GM21786 (cell line): ENCODE results near the gene CNIH2.
"Not testable (repeated sequence)": the region's sequence is repeated elsewhere in the genome, so short reads cannot be mapped to it uniquely, and the experiment has no call there.

Source experiments
- ATAC-seq: cut with Tn5 transposase; IDR thresholded peaks from one replicate; pipeline ENCODE4 v1.9.1; 2021; ENCODE audit not compliant: unreplicated experiment

Gene CNIH2

GRCh38 chr11:66277471-66278362, at the start of gene CNIH2:
Gene CNIH2, plus strand, starts transcription at chr11:66278175. Its CDS starts 282 bp downstream, at chr11:66278457.
- no peak for ATAC-seq

GRCh38 chr11:66228521-66228920, 49.5 kb upstream of the CNIH2 start:
- ATAC-seq: no peak

GRCh38 chr11:66230156-66230555, 47.8 kb upstream of the CNIH2 start:
- ATAC-seq: no peak

- ATAC-seq: no peak
These were observed 47.0 kb upstream of the CNIH2 start for GRCh38 chr11:66230978-66231377.

- no peak for ATAC-seq
These were observed 46.4 kb upstream of the CNIH2 start for GRCh38 chr11:66231561-66231960.

GRCh38 chr11:66232769-66233168, 45.2 kb upstream of the CNIH2 start:
- no peak for ATAC-seq

- no peak for ATAC-seq
These were observed 44.7 kb upstream of the CNIH2 start for GRCh38 chr11:66233301-66233700.

- ATAC-seq: no peak
These were observed 42.8 kb upstream of the CNIH2 start for GRCh38 chr11:66235141-66235540.

GRCh38 chr11:66237867-66238266, 40.1 kb upstream of the CNIH2 start:
- no peak for ATAC-seq

GRCh38 chr11:66238786-66239413, 39.1 kb upstream of the CNIH2 start:
- ATAC-seq: no peak

GRCh38 chr11:66239511-66239910, 38.5 kb upstream of the CNIH2 start:
- no peak for ATAC-seq

- no peak for ATAC-seq
These were observed 37.8 kb upstream of the CNIH2 start for GRCh38 chr11:66239998-66240780.

- no peak for ATAC-seq
These were observed 37.2 kb upstream of the CNIH2 start for GRCh38 chr11:66240781-66241136.

GRCh38 chr11:66242095-66242765, 35.7 kb upstream of the CNIH2 start:
- no peak for ATAC-seq

GRCh38 chr11:66243782-66244535, 34.0 kb upstream of the CNIH2 start:
- no peak for ATAC-seq

GRCh38 chr11:66247295-66247694, 30.7 kb upstream of the CNIH2 start:
- ATAC-seq: no peak

GRCh38 chr11:66247801-66248200, 30.2 kb upstream of the CNIH2 start:
- no peak for ATAC-seq

- ATAC-seq: no peak
These were observed 29.1 kb upstream of the CNIH2 start for GRCh38 chr11:66248903-66249302.

- ATAC-seq: no peak
These were observed 26.2 kb upstream of the CNIH2 start for GRCh38 chr11:66251809-66252208.

- not testable (repeated sequence) for ATAC-seq
These were observed 24.9 kb upstream of the CNIH2 start for GRCh38 chr11:66253081-66253480.
